H1 (cell line): ENCODE measurements around the gene NPR2. TPM values are rescaled to one million over a fixed set of nuclear protein-coding genes. Genes with fewer than 3 reads are reported as not detected.

Experiments used
- CBX8 ChIP-seq: fragments of 300-800, 300-1000 bp; sonication (generic); IDR thresholded peaks from 2 replicates; pipeline ENCODE4 v1.7.1; 2016; ENCODE audit warnings: low read depth, low read length, borderline replicate concordance
- SP1 ChIP-seq: IDR thresholded peaks from 2 replicates; pipeline ENCODE4 v1.6.1; 2011; ENCODE audit warnings: low read depth, low read length
- TBP ChIP-seq: IDR thresholded peaks from 2 replicates; pipeline ENCODE4 v1.6.1; 2011; ENCODE audit warnings: low read depth, low read length, improper control_type of control experiment
- polyA plus RNA-seq, 7 experiments: library from polyadenylated mRNA; depleted of rRNA in 3 of 7; stranded (reverse) in 5 of 7; unstranded in 2 of 7; fragments of >200 nt in 5 of 7; fragments of 200-250 nt in 2 of 7; gene quantifications; 1 replicate in 5 of 7; 2 replicates in 1 of 7; 4 replicates in 1 of 7; pipeline versions ENCODE4 v1.2.1 to v1.2.3, GENCODE V29; 2011 to 2013; ENCODE audit warnings: missing spikeins in 2 of 7, mixed read lengths in 2 of 7
- total RNA-seq: library from RNA; stranded (reverse); fragmentation: NEBNext Ultra II Directional; extraction: Animal tissue kit (Norgen Biotek cat#: 25700); gene quantifications from 2 replicates; pipeline ENCODE4 v1.2.1, GENCODE V29; 2021

The NPR2 gene
- total and polyA plus RNA-seq, 2 of the 8 experiments (the other 6 are each of a cell fraction or from before 2014, with no cell fraction given) = 11.0 to 17.0 TPM

GRCh38 chr9:35856882-35857281, 65.5 kb downstream of the NPR2 start (continued):
- TF ChIP-seq TBP (no peak), CBX8 (no peak), SP1 (no peak)
- TF ChIP-seq, all 59 proteins: peak for 0
